Keratinocyte (primary cell): ENCODE results near the gene CATSPER1. TPM values are rescaled to one million over a fixed set of nuclear protein-coding genes. Genes with fewer than 3 reads are reported as not detected.

Experiments used
- DNase-seq: peaks from one replicate; pipeline ENCODE4 v3.0.0-alpha.2; 2011; ENCODE audit warnings: low read depth, missing footprints, low spot score
- FAIRE-seq: peaks from 2 replicates; lab custom pipeline; 2011; peaks lifted over from hg19 to GRCh38; lab: Jason Lieb, UNC
- H2AFZ ChIP-seq: 2 replicates; pipeline ENCODE4 v1.6.0; 2012; ENCODE audit warnings: low read length, control low read depth, inconsistent platforms; ENCODE audit not compliant: control insufficient read depth
- H3K27ac ChIP-seq: 2 replicates; pipeline ENCODE4 v1.5.1; 2011; ENCODE audit warnings: low read length; ENCODE audit not compliant: control insufficient read depth, insufficient read depth
- H3K27me3 ChIP-seq: 3 replicates; pipeline ENCODE4 v1.6.0; 2011; ENCODE audit warnings: low read length; ENCODE audit not compliant: control insufficient read depth, insufficient read depth; ENCODE audit errors: extremely low read depth
- H3K36me3 ChIP-seq, 2 experiments: 2 replicates in 1 of 2; 3 replicates in 1 of 2; pipeline ENCODE4 v1.5.1; 2011; ENCODE audit warnings: low read length in 2 of 2, mild to moderate bottlenecking in 1 of 2; ENCODE audit not compliant: control insufficient read depth in 2 of 2, insufficient read depth in 2 of 2; ENCODE audit errors: extremely low read depth in 1 of 2
- H3K4me1 ChIP-seq: 3 replicates; pipeline ENCODE4 v1.5.1; 2011; ENCODE audit warnings: low read length; ENCODE audit not compliant: control insufficient read depth, insufficient read depth; ENCODE audit errors: extremely low read depth
- H3K4me2 ChIP-seq: 3 replicates; pipeline ENCODE4 v1.6.0; 2011; ENCODE audit warnings: low read depth, low read length; ENCODE audit not compliant: control insufficient read depth, insufficient read depth; ENCODE audit errors: extremely low read depth
- H3K4me3 ChIP-seq, 3 experiments: fragments of 200-600 bp in 1 of 3; sonication (generic) in 1 of 3; 2 replicates in 2 of 3; 3 replicates in 1 of 3; pipeline ENCODE4 v1.5.1; 2011 to 2016; ENCODE audit warnings: low read length in 3 of 3, mild to moderate bottlenecking in 3 of 3, control low read depth in 2 of 3, inconsistent platforms in 1 of 3, low read depth in 1 of 3, mixed read lengths in 1 of 3, mixed run types in 1 of 3, moderate library complexity in 1 of 3; ENCODE audit not compliant: control insufficient read depth in 2 of 3, insufficient read depth in 2 of 3; ENCODE audit errors: extremely low read depth in 1 of 3
- H3K79me2 ChIP-seq: 2 replicates; pipeline ENCODE4 v1.6.0; 2012; ENCODE audit warnings: low read length; ENCODE audit not compliant: control insufficient read depth, insufficient read depth
- H3K9ac ChIP-seq: 3 replicates; pipeline ENCODE4 v1.6.0; 2011; ENCODE audit warnings: low read length; ENCODE audit not compliant: control insufficient read depth, insufficient read depth; ENCODE audit errors: extremely low read depth
- H3K9me1 ChIP-seq: 3 replicates; pipeline ENCODE4 v1.6.0; 2011; ENCODE audit warnings: low read length; ENCODE audit not compliant: control insufficient read depth, insufficient read depth; ENCODE audit errors: extremely low read depth
- H3K9me3 ChIP-seq: 2 replicates; pipeline ENCODE4 v1.5.1; 2012; ENCODE audit warnings: low read depth, low read length; ENCODE audit not compliant: control insufficient read depth
- H4K20me1 ChIP-seq: 3 replicates; pipeline ENCODE4 v1.6.0; 2011; ENCODE audit warnings: low read length; ENCODE audit not compliant: control insufficient read depth, insufficient read depth; ENCODE audit errors: extremely low read depth
- CTCF ChIP-seq, 3 experiments: IDR thresholded peaks in 1 of 3; conservative IDR thresholded peaks in 1 of 3; optimal IDR thresholded peaks in 1 of 3; 2 replicates in 2 of 3; 3 replicates in 1 of 3; pipeline versions ENCODE3 to v1.5.1; 2011; ENCODE audit warnings: low read length in 3 of 3, mild to moderate bottlenecking in 3 of 3, moderate library complexity in 2 of 3, control low read depth in 1 of 3, inconsistent platforms in 1 of 3; ENCODE audit not compliant: insufficient read depth in 2 of 3; ENCODE audit errors: extremely low read depth in 1 of 3
- EZH2 ChIP-seq: IDR thresholded peaks from one replicate; pipeline ENCODE4 v1.6.1; 2012; ENCODE audit warnings: inconsistent platforms, mild to moderate bottlenecking, low read length, moderate library complexity
- dilution Hi-C: fragments of 300-500 bp; cut with MboI; formaldehyde crosslinking; loops from one replicate; pipeline ENCODE4 v1.7.0; 2020; ENCODE audit warnings: low sequenced_read_pairs; ENCODE audit not compliant: extremely low pct_ligation_motif_present
- polyA plus RNA-seq, 5 experiments: library from polyadenylated mRNA; depleted of rRNA in 3 of 5; stranded (reverse) in 3 of 5; stranded (forward) in 1 of 5; unstranded in 1 of 5; fragments of >200 nt; gene quantifications; 1 replicate in 1 of 5; 2 replicates in 3 of 5; 3 replicates in 1 of 5; pipeline versions ENCODE4 v1.2.1 to v1.2.3, GENCODE V29; 2011 to 2012; ENCODE audit warnings: missing spikeins in 2 of 5, low read depth in 1 of 5, low replicate concordance in 1 of 5

Gene CATSPER1
- polyA plus RNA-seq, 1 donor (not counting 4 experiments of a cell fraction or from before 2014, with no cell fraction given): not detected

DNA sequence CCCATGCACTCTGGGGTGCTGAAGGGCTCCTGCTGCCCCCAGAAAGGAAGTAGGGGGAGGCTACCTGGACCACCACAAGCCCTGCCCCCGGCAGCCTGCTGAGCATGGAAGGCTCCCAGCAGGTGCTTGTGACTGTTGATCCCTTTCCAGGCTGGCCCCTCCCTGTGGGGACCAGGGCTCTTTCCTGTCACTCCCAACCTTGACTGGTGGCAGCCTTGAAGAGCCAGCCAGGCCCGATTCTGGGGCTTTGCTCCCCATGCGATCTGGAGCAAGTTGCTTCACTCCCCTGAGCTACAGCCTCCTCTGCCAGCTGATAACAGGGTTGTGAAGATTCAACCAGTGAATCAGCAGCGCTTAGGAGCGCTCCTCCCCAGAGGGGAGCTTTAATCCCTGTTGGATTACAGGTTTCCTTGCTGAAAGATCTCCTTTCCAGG, 19.1 kb downstream of the CATSPER1 start:
- no peak overlapping the region for H3K9ac ChIP-seq
- H3K9me1 ChIP-seq: peaks cover 3% of the 10 kb centered on the region
- no peaks in the 10 kb centered on the region for H4K20me1 ChIP-seq
- no peak for DNase-seq
- no peak overlapping the region for H2AFZ ChIP-seq
- no peak overlapping the region for H3K27ac ChIP-seq
- peaks cover 36% of the 10 kb centered on the region for H3K4me1 ChIP-seq
- peaks cover 16% of the 10 kb centered on the region for H3K79me2 ChIP-seq
- dilution Hi-C loops: no loop called here
- H3K27me3 ChIP-seq: no peaks in the 10 kb centered on the region
- TF ChIP-seq EZH2 (no peak), CTCF (optimal IDR thresholded peaks at IDR 0.05 in 1 of 3, IDR thresholded peaks at IDR 0.05 in 1 of 3, conservative IDR thresholded peaks at IDR 0.05 in 1 of 3; ENCODE audit: extremely low read depth in 1 of 3, insufficient read depth in 2 of 3, low read length in 3 of 3) (no peak)
- H3K36me3 ChIP-seq: peaks cover 6 to 7% of the 10 kb centered on the region in 2 experiments
- no peak overlapping the region for H3K4me3 ChIP-seq
- H3K9me3 ChIP-seq: no peaks in the 10 kb centered on the region
- H3K4me2 ChIP-seq: no peak overlapping the region
- no peak for FAIRE-seq

DNA sequence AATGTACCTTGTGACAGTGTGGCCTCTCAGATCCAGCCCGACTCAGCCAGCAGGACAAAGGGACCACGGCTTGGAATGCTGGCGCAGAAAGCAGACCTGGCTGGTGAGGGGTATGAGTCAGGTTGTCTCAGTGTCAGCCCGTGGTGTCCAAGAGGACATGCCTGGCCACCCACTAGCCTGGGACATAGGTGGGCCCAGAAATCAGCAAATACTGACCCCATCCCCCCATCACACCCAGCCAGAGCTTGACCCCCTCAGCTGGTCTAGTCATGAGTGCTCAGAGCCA, 19.4 kb downstream of the CATSPER1 start:
- Histone ChIP-seq H4K20me1 (no peaks in the 10 kb centered on the region), H3K79me2 (peaks cover 17% of the 10 kb centered on the region), H3K4me1 (peaks cover 32% of the 10 kb centered on the region), H3K36me3 (peaks cover 6 to 7% of the 10 kb centered on the region in 2 experiments), H3K9me1 (peaks cover 3% of the 10 kb centered on the region), H3K27ac (no peak overlapping the region), H3K9ac (no peak overlapping the region), H3K4me2 (no peak overlapping the region), H3K27me3 (no peaks in the 10 kb centered on the region), H3K9me3 (no peaks in the 10 kb centered on the region), H2AFZ (no peak overlapping the region), H3K4me3 (no peak overlapping the region)
- FAIRE-seq (no peak), DNase-seq (no peak)
- TF ChIP-seq CTCF (optimal IDR thresholded peaks at IDR 0.05 in 1 of 3, IDR thresholded peaks at IDR 0.05 in 1 of 3, conservative IDR thresholded peaks at IDR 0.05 in 1 of 3; ENCODE audit: extremely low read depth in 1 of 3, insufficient read depth in 2 of 3, low read length in 3 of 3): no peak
- no peak for TF ChIP-seq EZH2
- dilution Hi-C loops: no loop called here
